ENCODE results near the gene SETBP1.

GRCh38 chr18:44859751-44860439 is 179.2 kb downstream of the SETBP1 start:
- no peak for TF ChIP-seq CTCF (IDR thresholded peaks at IDR 0.05)
- TF ChIP-seq POLR2AphosphoS5 (IDR thresholded peaks at IDR 0.05) = no peak
- TF ChIP-seq EP300 (IDR thresholded peaks at IDR 0.05; ENCODE audit: low read depth) = no peak
